Pons (tissue), 1 donor: ENCODE results near the gene C1QL1.

Experiments
- DNase-seq: peaks from one replicate; pipeline ENCODE4 v3.0.0-alpha.2; 2016; ENCODE audit warnings: low spot score

C1QL1 gene

GRCh38 chr17:44989552-44990138, 21.5 kb upstream of the C1QL1 start:
- DNase-seq, result no peak

DNA sequence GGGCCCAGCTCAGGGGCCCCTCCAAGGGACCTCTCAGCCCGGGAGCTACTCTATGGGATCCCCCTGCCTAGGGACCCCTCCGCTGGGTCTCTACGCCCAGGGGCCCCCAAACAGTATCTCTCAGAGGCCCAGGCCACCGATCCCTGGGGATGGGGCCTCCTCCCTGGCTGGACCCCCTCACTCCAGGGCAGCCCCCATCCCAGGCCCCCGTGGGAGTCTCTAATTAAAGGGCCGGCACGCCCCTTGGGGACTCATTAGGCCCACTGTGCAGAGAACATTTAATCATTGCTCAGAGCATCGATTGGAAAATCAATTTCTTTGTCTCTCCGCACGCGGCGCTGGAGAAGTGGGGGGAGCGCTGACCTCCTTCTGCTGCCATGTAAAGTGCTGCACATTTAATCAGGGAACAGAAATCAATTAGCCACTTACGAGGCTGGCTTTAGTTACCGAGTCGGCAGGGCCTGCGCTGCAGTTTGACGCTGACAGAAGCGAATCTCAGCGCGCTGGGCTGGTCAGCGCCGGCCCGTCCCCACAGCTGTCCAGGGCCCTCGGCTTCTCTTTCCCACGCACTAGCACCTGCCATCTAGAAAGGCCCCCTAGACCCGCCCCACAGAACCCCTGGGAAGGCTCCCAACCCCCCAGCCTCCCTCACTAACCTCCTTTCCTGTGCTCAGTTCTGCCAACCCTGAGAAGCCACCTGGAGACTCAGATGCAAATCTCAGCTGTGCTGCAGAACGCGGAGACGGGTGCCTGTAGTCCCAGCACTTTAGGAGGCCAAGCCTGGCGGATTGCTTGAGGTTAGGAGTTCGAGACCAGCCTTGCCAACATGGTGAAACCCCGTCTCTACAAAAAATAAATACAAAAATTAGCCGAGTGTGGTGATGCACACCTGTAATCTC, 20.2 kb upstream of the C1QL1 start:
- DNase-seq, result no peak

GRCh38 chr17:44983563-44983962, 15.5 kb upstream of the C1QL1 start:
- no peak for DNase-seq

- no peak for DNase-seq
Observed at GRCh38 chr17:44982113-44982702, 14.1 kb upstream of the C1QL1 start.

DNA sequence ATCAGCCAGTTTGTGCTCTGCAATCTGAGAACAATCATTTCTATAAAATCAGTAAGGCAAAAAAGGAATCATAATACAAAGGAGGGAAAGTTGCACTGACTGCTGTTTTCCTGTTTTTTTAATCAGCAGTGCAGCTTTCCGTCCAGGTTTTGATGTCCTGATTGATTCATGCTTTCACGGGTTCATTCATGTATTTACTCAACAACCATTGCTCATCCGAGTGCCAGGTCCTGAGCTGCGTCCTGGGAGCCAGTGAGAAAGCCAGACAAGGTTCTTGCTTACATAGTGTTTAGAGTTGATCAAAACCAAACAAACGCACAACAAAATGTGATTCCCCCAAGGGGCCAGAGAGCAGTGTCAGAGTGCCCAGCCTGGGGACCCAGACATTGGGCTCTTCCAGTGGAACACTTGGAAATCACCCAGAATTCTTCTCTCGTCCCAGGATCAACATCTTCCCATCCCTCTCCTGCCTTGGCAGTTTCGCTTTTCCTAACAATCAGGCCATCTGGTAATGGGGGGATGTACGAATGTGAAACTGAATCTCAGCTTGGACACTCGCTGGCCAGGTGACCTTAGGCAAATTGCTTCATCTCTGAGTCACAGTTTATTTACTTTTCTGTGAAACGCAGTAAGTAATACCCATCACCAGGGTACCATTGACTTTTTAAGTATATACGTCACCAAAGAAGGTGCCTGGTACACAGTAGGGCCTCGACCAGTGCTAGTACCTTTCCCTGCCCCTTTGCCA, 13.3 kb upstream of the C1QL1 start:
- no peak for DNase-seq

DNA sequence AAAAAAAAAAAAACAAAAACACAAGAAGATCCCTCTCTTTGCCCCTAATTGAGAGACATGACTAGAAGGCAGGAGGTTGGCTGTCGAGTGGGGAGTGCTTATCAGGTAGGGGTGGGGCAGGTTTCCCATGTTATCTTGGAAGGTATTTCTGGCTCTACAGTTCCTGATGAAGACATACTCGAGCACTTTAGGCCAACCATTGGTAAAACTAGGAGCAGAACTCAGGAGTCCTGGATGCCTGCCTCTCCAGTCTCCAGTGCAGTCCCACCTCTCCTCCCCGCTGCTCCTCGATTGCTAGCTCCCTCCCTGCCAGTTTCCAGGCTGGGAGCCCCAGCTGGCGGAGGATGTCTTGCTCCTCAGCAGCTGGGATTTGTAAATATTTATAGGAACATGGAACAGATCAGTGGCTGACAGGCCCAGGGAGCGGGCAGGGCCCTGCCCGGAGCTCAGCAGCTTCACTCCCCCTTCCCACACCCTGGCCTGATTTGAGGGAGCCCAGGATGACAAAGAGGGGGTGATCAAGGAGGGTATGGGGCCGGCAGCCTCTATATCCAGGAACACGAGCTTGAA, 11.4 kb upstream of the C1QL1 start:
- no peak for DNase-seq

DNA sequence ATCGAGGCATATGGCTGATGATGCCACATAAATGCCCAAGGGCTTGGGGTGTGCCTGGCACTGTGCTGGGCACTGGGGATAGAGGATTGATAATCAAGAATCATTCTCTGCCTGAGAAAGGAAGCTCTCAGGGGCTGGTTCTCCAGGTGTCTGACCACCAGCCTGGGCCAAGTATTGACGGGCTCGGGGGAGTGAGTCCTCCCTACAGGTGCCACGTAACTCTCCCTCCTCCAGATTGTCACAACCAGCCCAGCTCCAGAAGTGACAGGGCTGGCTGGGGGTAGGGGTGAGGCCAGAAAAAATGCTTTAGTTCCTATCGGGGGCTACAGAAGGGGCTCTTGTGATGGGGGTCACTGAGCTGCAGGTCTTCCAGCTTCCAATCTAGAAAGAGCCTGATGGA, 10.7 kb upstream of the C1QL1 start:
- DNase-seq, result no peak

DNA sequence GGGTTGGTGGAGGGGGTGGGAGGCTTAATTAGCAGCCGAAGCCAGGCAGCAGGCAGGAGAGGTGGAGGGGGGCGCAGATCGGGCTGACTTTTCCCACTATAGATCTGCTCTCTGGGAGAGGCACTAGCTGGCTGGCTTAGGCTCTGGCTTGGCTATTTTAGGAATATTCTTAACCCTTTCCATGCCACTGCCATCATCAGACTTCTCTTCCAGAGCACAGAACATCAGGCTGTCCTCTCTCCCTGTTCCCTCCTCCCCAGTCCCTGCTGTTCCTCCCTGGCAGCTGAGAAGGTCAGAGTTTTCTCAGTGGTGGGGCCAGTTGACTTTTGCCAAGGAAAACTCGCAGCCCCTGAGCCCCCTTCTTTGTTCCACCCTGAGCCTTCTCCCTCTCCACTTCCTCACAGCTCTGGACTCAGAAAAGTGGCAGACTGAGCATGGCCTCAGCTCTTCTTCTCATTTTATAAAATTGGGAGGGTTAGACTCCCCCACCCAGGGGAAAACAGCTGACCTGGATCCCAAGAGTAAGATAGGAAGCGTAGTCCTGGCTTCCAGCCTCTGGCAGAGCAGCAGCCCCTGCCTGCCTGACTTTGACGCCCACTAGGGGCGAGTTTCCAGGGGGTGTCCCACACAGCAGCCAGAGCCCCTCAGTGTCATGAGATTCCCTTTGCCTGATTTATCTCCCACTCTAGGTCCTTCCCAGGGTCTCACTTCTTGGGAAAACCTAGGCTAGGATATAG, 9.9 kb upstream of the C1QL1 start:
- no peak for DNase-seq

DNA sequence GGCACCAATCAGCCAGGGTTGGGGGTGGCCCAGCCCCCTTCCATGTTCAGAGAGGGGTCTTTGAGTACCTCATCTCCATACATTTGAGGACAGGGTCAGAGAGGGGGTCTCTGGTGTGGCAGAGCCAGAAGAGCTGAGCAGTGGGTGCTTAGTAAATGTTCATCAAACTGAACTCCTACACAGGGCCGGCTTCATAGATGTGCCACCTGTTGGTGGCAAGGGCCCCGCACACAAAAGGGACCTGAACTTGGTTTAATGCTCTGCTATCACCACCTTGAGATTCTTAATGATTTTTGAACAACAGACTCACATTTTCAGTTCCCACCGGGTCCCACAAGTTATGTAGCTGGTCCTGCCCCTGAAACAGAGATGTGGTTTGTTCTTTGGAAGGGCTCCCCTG, 9.0 kb upstream of the C1QL1 start:
- no peak for DNase-seq

GRCh38 chr17:44976206-44976605, 8.1 kb upstream of the C1QL1 start:
- DNase-seq, result no peak

DNA sequence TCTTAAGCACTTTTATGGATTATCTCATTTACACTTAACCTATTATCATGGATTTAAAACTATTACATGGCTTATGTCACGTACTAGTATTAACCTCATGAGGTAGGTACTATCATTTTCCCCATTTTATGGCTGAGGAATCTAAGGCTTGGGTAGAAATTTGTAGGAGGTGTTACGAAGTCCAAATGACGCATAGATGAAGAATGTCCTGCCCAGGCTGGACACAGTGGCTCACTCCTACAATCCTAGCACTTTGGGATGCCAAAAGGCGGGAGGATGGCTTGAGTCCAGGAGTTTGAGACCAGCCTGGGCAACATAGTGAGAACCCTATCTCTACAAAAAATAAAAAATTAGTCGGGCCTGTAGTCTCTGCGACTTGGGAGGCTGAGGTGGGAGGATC, 4.8 kb upstream of the C1QL1 start:
- no peak for DNase-seq

DNA sequence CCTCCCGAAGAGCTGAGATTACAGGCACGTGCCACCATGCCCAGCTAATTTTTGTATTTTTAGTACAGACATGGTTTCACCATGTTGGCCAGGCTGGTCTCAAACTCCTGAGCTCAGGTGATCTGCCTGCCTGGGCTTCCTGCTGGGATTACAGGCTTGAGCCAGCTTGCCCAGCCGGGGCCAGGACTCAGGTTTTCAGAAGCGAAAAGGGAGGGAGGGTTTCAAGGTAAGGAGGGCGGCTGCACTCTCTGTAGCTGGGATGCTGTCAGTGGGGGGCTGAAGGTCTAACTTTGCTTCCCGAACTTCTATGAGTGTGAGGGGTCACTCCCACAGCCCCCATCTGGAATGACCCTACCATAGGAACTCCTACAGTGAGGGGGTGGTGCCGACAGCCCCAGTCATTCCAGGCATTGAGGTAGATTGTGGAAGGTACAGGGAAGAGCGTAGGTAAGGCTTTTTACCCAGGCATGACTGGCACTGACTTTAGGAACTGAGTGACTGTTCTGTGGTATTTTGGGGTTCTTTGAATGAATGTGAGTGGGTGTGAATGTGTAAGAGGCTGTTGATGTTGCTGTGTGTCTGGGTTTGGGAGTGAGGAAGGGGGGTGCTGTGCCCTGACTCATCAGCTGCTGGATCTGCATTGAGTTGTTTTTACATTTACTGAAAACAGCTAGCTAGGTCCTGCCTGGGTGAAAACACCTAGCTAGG, 3.8 kb upstream of the C1QL1 start:
- DNase-seq, result no peak

GRCh38 chr17:44970136-44970741, 2.1 kb upstream of the C1QL1 start:
- peak; percentile 18 for DNase-seq

DNA sequence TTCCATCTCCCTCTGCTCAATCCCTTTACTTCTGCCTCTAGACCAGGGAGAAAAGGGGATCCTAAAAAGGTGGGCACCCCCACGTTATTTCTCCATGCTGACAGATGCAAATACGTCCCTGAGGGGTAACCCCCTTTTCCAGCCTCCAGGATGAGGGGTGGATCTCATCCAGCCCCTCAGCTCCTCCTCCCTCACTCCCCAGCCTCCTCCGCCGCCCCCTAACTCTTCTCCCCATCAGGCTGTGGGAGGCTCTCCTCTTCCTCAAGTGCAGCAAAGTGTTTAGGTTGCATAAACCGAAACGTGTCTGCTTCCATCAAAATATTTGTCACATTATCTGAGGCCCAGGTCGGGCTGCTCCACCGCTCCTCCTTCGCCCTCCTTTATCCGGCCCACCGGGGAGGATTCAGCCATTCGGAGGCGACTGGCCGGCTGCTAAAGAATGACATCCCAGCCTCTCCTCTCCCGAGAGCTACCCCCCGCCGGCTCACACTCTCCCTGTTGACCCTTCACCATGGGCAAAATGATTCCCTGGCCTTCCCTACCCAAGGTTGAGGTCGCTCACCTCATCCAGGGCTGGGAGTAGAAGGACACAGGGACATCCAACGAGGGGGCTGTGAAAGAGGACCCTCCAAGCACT, 1.2 kb upstream of the C1QL1 start:
- DNase-seq, result no peak

DNA sequence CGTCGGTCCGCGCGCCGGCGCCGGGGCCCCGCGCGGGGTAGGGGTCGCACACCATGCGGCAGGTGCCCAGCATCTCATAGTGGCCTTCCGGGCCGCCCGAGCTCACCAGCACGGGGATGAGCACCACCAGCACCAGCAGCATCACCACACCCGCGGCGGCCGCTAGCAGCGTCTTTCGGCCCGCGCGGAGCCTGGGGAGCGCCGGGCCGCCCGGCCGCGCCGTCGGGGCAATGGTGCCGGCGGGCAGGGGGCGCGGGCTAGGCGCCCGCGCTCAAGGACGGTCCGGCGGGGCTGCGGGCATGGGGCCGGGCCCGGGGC, 237 bp downstream of the C1QL1 start:
- no peak for DNase-seq

DNA sequence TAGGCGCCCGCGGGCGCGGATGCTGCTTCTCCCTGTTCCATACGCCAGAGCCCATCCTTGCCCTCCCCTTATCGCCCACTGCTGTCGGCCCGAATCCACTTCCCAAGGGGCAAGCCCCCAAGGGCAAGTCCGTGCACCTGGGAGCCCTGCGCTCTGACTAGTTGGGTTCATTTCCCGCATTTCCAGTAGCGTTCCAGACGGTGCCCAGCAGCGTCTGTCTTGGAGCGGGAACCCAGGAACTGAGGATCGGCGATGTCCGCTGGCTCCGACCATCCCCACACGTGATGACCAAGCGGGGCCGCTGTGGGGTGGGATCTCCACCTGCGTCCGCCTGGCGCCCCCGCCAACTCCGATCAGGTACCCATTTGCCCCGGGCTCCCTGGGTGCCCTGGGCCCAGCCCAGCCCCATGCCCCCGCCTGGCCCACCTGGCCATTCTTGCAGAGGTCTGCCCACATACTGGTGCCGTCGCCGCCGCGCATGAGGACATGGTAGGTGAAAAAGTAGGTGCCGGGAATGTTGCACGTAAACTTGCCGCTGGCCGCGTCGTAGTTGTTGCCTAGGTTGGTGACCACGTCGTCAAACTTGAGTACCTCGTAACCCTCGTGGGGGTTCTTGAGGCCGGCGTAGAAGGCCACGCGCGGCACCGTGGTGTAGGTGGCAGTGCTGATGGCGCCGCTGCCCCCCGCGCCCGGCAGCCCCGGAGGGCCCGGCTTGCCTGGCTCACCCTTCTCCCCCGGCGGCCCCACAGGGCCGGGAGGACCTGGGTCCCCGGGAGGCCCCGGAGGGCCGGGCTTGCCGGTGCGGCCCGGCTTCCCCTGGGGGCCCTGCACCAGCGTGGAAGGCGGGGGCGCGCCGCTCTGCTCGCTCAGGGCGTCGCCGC, 837 bp downstream of the C1QL1 start:
- no peak for DNase-seq

DNA sequence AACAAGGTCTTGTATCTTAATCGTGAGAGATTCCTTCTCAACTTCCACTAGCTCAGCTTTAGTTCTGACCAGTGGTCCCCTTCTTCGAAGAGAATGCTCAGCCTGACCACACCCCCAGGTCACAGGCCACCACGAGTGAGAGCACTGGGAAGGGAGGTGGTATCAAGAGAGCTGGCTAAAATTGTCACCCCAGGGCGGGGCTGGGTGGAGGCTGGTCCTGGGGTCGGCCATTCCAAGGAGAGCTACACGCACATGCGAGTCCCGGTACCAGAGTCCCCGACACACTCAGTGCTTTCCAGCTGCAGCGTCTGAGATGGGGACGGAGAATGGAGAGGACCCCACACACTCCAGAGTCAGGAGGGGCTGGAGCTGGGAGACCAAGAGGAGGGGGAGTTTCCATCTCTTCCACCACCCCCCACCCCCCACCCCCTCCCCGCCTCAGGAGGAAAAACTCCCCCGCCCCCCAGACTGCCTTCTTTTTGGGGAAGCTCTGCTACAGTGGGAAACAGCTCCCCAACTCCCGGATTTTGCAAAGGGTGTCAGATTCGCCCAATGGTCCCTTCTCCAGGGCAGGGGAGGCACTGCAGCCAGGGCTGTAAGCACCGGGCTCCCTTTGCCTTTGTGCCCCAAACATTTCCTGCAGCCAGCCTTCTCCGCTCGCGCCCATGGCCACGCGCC, 1.6 kb downstream of the C1QL1 start:
- no peak for DNase-seq

- DNase-seq, result no peak
Observed at GRCh38 chr17:44965481-44966234, 2.4 kb downstream of the C1QL1 start.
